HCEC 1CT (cell line): ENCODE data around the gene UBXN11.
"Not testable (repeated sequence)": the region's sequence is repeated elsewhere in the genome, so short reads cannot be mapped to it uniquely, and the experiment has no call there.

Source experiments
- DNase-seq: peaks from one replicate; pipeline ENCODE4 v3.0.0-alpha.2; 2017

Gene UBXN11

GRCh38 chr1:26302733-26303405 is 3.6 kb downstream of the UBXN11 start:
- DNase-seq, result peak; percentile 80

- no peak for DNase-seq
These were observed 5.7 kb downstream of the UBXN11 start for GRCh38 chr1:26300578-26301275.

DNA sequence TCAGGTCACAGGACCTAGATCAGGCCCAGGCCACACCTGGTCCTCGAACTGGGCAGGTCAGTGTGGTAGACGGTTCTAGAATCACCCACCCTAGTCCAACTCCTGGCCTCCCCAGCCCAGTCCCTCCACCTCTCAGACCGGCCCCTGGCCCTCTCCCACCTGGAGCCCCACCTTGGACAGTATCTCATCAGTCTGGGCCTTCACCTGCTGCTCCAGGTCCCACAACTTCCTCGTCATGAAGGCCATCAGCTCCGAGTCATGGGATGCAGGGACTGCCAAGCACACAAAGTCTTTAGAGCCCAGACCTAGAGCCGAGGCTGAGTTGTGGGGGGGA is 8.7 kb downstream of the UBXN11 start:
- DNase-seq, result no peak

DNA sequence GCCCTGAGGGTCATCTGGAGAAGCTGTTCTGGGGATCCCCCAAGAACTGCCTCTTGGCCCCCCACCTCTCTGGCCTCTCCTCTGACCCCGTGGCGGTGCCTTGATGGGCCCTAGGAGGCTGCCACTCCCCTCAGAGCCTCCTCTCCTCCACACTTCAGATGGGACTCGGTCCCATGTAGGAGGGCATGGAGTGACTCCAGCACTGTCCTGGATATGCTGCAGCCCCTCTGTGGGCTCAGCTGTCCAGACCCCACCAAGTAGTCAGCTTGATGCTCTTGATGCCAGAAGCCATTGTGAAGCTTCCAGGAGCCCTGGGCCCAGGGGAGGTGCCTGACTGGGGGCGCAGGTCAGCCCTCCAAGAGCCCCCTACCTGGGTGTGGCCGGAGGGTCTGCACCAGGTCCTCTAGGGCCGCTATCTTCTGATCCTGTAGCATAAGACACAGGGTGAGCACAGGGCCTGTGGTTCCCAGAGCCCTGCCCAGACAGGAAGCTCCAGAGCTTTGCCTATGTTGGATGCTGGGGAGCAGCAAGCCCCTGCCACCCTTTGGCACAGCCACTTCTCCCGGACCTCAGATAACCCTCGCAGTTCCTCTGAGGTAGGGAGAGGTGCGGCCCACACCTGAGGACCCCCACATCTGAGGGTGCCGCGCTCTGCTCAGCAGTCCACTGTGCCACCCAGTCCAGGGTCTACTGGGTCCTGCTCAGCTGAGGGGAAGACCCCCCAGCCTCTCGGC is 9.2 kb downstream of the UBXN11 start:
- DNase-seq, result no peak

DNA sequence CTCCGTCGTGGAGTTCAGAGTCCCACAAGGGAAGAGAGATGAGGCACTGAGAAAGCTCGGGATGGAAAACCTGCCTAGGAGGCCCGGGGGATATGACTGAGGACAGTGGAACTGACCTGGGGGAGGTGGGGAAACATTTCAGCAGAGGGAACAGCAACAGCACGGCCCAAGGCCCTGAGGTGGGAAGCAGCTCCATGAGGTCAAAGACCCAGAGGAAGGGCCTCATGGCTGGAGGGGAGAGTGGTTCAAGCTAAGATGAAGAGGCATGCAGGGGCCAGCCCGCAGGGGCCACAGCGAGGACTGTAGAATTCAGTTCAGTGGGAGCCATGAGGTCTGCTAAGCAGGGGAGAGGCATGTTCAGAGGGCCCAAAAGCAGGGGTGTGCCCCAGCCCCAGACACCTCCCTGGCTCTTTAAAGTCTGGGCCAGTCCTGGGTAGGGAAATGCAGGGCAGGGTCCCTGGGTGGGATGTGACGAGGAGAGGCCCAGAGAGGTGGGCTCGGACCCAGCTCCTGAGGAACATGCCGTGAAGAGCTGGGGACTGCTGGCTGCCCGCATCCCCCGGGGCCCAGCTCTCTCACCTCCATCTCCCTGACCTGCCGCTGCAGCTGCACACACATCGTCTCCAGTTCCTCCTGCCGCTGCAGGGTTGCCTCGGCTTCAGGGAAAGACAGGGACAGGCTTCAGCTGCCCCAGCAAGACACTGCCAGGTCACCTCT is 9.9 kb downstream of the UBXN11 start:
- DNase-seq, result no peak

DNA sequence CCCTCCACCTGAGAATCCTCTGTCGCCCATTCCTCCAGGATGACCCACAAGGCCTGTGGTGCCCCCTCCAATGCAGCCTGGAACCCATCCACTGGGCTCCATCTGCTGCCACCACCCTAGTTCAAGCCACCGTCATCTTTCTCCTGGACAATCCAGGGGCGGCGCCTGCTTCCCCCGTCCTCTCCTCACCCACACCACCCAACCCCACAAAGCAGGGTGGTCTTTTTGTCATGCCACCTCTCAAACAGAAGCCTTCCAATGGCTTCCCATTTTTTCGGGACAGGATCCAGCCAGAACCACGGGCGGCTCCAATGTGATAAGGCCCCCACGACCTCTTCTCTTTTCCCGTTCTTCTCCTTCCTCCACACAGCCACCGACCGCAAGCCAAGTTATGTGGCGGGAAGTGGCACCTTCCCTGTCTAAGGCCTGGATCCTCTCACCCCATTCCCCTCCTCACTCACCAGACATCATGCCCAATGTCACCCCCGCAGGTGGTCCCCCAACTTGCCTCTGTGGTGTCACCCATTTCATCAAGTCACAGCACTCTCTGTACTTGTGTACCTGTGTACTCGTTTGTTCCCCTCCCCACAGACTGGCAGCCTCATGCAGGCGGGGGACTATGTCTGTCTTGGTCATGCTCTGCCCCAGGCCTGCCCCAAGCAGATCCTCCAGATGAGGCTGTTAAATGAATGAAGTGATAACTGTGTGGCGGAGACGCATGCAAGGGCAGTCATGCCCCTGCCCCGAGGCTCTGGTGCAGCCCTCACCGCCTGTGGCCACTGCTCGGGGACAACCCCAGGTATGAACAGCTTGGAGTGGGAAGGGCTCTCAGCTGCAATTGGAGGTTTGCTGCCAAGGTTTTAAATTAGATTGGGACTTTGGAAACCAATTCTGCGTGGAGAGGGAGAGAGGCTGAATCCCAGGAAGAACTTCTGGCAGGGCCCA is 11.0 kb downstream of the UBXN11 start:
- DNase-seq, result no peak

GRCh38 chr1:26293911-26294463 is 12.4 kb downstream of the UBXN11 start:
- DNase-seq, result no peak

DNA sequence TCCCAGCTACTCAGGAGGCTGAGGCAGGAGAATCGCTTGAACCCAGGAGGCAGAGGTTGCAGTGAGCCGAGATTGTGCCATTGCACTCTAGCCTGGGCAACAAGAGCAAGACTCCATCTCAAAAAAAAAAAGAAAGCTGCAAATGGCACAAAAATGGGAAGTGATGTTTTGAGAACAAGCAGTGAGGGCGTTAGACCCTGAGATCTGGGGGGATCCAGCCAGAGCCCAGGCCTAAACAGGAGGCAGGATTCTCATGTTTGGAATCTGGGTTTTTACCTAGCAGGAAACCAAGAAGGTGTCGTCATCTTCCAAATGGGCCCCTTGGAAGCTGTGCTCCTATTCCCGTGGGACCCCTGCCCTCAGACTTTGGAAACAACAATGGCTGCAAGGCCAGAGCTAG is 13.7 kb downstream of the UBXN11 start:
- DNase-seq, result not testable (repeated sequence)

DNA sequence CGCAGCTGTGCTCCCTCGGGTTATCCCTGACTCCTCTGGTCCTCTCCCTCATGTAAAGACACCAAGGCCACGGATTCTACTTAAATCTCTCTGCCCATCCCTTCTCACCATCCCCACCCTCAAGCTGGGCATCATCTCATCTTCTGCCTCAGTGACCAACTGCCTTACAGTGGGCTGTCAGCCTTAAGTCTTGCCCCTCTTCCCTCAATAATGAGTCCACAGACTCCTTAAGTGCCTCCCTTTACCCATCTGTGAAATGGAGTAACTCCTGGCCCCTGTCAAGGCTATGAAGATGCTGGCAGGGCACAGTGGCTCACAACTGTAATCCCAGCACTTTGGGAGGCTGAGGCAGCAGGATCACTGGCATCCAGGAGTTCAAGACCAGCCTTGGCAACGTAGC is 14.5 kb downstream of the UBXN11 start:
- no peak for DNase-seq

- DNase-seq, result no peak
These were observed 15.0 kb downstream of the UBXN11 start for GRCh38 chr1:26291433-26291832.

GRCh38 chr1:26290882-26291261 is 15.6 kb downstream of the UBXN11 start:
- no peak for DNase-seq

DNA sequence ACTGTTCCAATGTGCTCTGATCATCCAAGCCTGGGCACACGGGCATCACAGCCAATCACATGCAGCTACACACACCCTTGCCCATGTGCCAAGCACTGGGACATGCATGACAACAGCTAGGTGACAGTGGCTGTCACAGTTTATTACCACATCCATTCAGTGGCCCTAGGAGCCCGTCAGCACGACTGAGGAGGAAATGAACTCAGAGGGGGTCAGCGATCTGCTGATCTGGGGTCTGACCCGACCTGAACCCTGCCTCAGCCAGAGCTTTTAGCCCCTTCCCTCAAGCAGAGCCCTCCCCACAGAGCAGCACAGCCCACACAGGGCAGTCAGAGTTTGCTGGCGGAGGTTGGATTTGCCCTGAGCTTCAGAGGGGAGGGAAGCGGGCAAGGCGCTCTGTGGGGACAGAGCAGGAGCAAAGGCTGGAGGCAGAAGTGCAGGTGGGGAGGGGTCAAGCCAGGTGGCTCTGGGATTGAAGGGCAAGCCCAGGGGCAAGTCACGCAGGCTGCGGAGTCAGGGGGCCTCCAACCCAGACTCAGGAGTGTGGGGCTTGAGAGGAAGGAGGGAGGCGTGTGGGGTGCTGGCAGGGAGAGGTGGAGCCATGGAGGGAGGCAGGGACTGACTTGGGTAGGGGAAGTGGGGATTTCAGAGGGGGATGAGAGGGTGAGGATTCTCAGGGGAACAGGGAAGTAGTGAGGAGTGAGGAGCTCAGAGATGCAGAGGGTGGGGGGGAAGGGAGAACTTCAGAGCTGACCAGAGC is 16.1 kb downstream of the UBXN11 start:
- DNase-seq, result no peak

- no peak for DNase-seq
These were observed 17.0 kb downstream of the UBXN11 start for GRCh38 chr1:26289158-26290059.

- no peak for DNase-seq
These were observed 18.0 kb downstream of the UBXN11 start for GRCh38 chr1:26288311-26288941.

GRCh38 chr1:26287811-26288210 is 18.6 kb downstream of the UBXN11 start:
- no peak for DNase-seq

- DNase-seq, result no peak
These were observed 19.3 kb downstream of the UBXN11 start for GRCh38 chr1:26287033-26287711.

GRCh38 chr1:26286064-26286416 is 20.4 kb downstream of the UBXN11 start:
- DNase-seq, result no peak

DNA sequence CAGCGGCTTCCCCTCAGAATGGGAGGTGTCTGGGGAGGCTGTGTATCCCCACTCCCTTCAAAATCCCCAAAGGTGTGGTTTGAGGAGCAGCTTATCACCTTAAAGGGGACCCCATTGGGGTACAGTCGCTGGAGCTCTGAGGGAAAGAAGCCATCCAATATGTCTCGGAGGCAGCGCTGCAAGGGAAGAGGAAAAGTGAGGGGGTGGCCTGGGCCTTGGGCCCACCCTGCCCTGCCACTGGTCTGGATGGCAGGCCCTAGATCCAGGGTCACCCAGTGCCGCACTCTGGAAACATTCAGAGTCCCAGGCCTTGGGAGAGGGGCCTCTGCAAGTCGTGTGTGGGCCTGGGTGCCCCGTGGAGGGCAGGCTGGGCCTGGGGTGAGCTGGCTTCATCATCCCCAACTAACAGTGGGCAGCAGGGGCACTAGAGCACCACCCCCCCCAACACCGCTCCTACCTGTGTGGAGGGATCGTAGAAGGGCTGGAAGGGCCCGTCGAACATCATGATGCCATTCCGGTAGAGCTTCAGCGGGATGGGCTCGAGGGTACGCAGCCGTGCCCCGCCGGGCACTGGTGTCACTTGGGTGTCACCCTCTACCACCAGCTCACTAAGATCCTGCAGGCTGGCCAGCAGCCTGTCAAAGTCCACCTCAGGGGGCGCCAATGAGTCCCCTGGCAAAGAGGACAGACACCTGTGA is 20.9 kb downstream of the UBXN11 start:
- no peak for DNase-seq
